ENCODE results near the gene KLK7.

Gene KLK7

GRCh38 chr19:51020988-51021651, 37.4 kb upstream of the KLK7 start:
- H3K9me3 ChIP-seq (ENCODE audit: low read length): no peaks in the 10 kb centered on the region
- no peaks in the 10 kb centered on the region for H3K36me3 ChIP-seq (ENCODE audit: insufficient read depth, low read length)
- H3K27me3 ChIP-seq (ENCODE audit: insufficient read depth, low read length): peaks cover 61% of the 10 kb centered on the region
- H2AFZ ChIP-seq (ENCODE audit: low read depth, low read length): no peak overlapping the region
- no peaks in the 10 kb centered on the region for H3K4me1 ChIP-seq (ENCODE audit: insufficient read depth, low read length)
- no peak overlapping the region for H3K4me3 ChIP-seq (ENCODE audit: low read length)

DNA sequence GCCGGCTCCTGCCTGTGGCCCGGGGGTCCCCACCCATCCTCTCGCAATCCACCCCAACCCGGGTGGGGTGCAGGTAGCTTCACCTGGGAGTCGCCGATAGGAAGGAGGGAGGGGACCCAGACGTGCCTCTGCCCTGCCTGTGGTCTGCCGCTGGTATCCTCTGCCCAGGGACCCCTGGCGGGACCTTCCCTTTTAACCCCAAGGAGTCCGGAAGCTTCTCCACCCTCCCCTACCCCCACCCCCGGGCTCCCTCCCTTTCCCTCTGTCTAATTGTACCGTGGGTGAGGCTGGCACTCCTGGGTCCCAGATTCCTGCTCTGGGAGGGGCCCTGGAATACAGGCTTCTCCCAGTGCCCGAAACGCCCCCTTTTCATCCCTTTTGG, 35.8 kb upstream of the KLK7 start, which contains the start of gene KLK10:
Gene KLK10, minus strand, starts transcription at position 166 of the 382 bp plus-strand sequence. CDS start 579 bp downstream, outside the sequence.
- H3K36me3 ChIP-seq (ENCODE audit: insufficient read depth, low read length): no peaks in the 10 kb centered on the region
- H3K9me3 ChIP-seq (ENCODE audit: low read length): no peaks in the 10 kb centered on the region
- no peaks in the 10 kb centered on the region for H3K4me1 ChIP-seq (ENCODE audit: insufficient read depth, low read length)
- no peak within 1 kb of the TSS for H3K4me3 ChIP-seq (ENCODE audit: low read length)
- no peak within 1 kb of the TSS for H2AFZ ChIP-seq (ENCODE audit: low read depth, low read length)
- peaks cover 66% of the 10 kb centered on the region for H3K27me3 ChIP-seq (ENCODE audit: insufficient read depth, low read length)

DNA sequence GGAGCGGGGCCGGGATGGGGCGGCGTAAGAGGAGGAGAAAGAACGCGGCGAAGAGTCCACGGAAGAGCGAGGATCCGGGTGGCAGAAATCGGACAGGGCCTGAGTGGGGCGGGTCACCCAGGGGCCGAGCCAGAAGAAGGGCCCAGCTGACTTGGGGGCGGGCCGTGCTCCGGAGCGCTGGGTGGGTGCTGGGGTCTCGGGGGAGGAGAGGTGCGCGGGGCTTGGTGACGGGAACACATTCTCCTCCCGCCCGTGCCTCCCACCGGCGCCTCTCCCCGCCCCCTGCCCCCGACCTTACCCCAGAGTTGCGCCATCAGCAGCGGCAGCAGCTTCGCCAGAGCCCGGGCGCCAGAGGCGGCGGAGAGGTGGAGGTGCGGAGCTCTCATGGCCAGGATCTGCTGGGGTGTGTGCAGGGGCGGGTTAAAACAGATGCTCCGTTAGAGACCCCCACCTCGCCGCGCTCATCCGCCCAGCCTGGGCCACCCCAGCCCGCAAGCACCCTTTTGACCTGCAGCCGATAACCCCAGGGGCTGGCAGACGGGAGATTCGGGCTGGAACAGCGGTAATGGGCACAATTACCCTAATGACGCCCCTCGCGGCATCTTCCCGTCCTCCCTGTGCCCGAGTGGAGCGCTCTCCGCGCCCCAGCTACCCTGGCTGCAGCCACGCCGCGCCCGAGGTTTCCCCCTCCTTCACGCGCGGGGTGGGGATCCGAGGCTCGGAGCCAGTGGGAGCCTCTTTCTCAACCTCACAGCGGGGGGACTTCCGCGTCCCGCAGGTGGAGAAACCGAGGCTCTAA, 35.2 kb upstream of the KLK7 start:
- Histone ChIP-seq H3K9me3 (ENCODE audit: low read length) (no peaks in the 10 kb centered on the region), H3K27me3 (ENCODE audit: insufficient read depth, low read length) (peaks cover 64% of the 10 kb centered on the region), H3K36me3 (ENCODE audit: insufficient read depth, low read length) (no peaks in the 10 kb centered on the region), H3K4me1 (ENCODE audit: insufficient read depth, low read length) (no peaks in the 10 kb centered on the region), H3K4me3 (ENCODE audit: low read length) (no peak overlapping the region), H2AFZ (ENCODE audit: low read depth, low read length) (no peak overlapping the region)

DNA sequence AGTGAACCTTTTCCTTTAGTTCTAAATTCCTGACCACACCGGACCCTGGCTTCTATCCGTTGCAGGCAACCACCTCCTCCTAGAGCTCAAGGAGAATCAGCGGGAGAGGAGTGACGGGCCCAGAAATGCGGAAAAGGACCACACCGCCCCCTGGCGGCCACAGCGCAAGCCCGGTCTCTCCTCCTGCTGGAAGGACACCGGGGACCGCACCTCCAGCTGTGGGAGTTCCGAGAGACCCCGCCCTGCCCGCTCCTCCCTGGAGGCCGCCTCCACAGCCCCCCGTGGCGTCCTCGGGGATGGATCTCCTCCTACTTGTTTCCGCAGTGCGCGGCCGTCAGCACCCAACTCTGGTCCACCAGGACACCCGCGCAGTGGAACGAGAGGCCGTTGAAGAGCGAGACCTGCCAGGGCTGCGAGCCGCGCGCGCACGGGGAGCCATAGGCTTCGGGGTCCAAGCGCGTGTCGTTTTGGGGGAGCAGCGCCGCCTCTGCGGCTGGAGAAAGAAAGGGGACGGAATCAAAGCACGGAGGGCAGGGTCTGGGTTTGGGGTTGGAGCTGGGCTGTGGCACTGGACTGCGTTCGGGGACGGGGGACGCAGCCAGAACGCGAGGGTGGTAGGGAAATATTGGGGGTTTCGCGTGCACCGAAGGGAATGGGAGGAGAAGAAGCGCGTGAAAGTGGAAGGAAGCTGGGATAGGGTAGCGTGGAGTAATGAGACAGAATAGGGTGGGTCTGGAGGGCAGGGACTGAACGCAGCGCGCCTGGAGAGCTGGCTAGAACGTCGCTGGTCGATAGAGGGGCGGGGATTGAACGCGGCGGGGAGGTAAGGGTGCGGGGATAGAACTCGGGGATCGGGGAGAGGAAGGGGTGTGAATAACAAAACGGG, 33.3 kb upstream of the KLK7 start:
- peaks cover 47% of the 10 kb centered on the region for H3K27me3 ChIP-seq (ENCODE audit: insufficient read depth, low read length)
- H3K4me1 ChIP-seq (ENCODE audit: insufficient read depth, low read length): no peaks in the 10 kb centered on the region
- no peak overlapping the region for H3K4me3 ChIP-seq (ENCODE audit: low read length)
- no peaks in the 10 kb centered on the region for H3K9me3 ChIP-seq (ENCODE audit: low read length)
- no peaks in the 10 kb centered on the region for H3K36me3 ChIP-seq (ENCODE audit: insufficient read depth, low read length)
- H2AFZ ChIP-seq (ENCODE audit: low read depth, low read length): no peak overlapping the region

GRCh38 chr19:51015691-51016267, 32.1 kb upstream of the KLK7 start:
- H3K36me3 ChIP-seq (ENCODE audit: insufficient read depth, low read length): no peaks in the 10 kb centered on the region
- no peak overlapping the region for H3K4me3 ChIP-seq (ENCODE audit: low read length)
- H3K27me3 ChIP-seq (ENCODE audit: insufficient read depth, low read length): peaks cover 45% of the 10 kb centered on the region
- no peak overlapping the region for H2AFZ ChIP-seq (ENCODE audit: low read depth, low read length)
- no peaks in the 10 kb centered on the region for H3K9me3 ChIP-seq (ENCODE audit: low read length)
- H3K4me1 ChIP-seq (ENCODE audit: insufficient read depth, low read length): no peaks in the 10 kb centered on the region

GRCh38 chr19:51014242-51014641, 30.5 kb upstream of the KLK7 start:
- Histone ChIP-seq H2AFZ (ENCODE audit: low read depth, low read length) (no peak overlapping the region), H3K36me3 (ENCODE audit: insufficient read depth, low read length) (no peaks in the 10 kb centered on the region), H3K4me3 (ENCODE audit: low read length) (no peak overlapping the region), H3K4me1 (ENCODE audit: insufficient read depth, low read length) (no peaks in the 10 kb centered on the region), H3K27me3 (ENCODE audit: insufficient read depth, low read length) (peaks cover 37% of the 10 kb centered on the region), H3K9me3 (ENCODE audit: low read length) (no peaks in the 10 kb centered on the region)

GRCh38 chr19:51012661-51013190, 29.0 kb upstream of the KLK7 start:
- peaks cover 31% of the 10 kb centered on the region for H3K27me3 ChIP-seq (ENCODE audit: insufficient read depth, low read length)
- H2AFZ ChIP-seq (ENCODE audit: low read depth, low read length): no peak overlapping the region
- no peaks in the 10 kb centered on the region for H3K4me1 ChIP-seq (ENCODE audit: insufficient read depth, low read length)
- no peak overlapping the region for H3K4me3 ChIP-seq (ENCODE audit: low read length)
- no peaks in the 10 kb centered on the region for H3K36me3 ChIP-seq (ENCODE audit: insufficient read depth, low read length)
- no peaks in the 10 kb centered on the region for H3K9me3 ChIP-seq (ENCODE audit: low read length)

GRCh38 chr19:51010066-51010795, 26.5 kb upstream of the KLK7 start:
- Histone ChIP-seq H3K9me3 (ENCODE audit: low read length) (no peaks in the 10 kb centered on the region), H3K4me1 (ENCODE audit: insufficient read depth, low read length) (no peaks in the 10 kb centered on the region), H3K27me3 (ENCODE audit: insufficient read depth, low read length) (peaks cover 15% of the 10 kb centered on the region), H3K4me3 (ENCODE audit: low read length) (no peak overlapping the region), H3K36me3 (ENCODE audit: insufficient read depth, low read length) (no peaks in the 10 kb centered on the region), H2AFZ (ENCODE audit: low read depth, low read length) (no peak overlapping the region)

GRCh38 chr19:51009061-51009891, 25.6 kb upstream of the KLK7 start:
- Histone ChIP-seq H3K4me1 (ENCODE audit: insufficient read depth, low read length) (no peaks in the 10 kb centered on the region), H3K4me3 (ENCODE audit: low read length) (no peak overlapping the region), H2AFZ (ENCODE audit: low read depth, low read length) (no peak overlapping the region), H3K9me3 (ENCODE audit: low read length) (no peaks in the 10 kb centered on the region), H3K27me3 (ENCODE audit: insufficient read depth, low read length) (peaks cover 12% of the 10 kb centered on the region), H3K36me3 (ENCODE audit: insufficient read depth, low read length) (no peaks in the 10 kb centered on the region)

DNA sequence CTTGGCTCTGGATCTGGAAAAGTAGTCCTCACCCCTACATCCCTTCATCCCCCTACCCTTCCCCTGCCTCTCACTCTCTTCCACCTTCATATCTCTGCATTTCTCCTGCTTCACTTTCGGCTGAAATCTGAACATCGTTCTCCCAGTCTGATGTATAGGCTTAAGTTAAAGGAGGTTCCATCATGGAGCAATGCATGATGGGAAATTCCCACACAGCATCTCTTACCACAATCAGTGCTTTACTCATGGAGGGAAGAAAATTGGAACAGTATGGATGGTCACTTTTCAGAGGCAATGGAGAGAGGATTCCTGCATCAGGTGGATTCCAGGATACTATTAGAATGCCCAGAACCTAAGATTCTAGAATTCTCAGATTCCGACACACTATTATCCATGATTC, 23.8 kb upstream of the KLK7 start:
- Histone ChIP-seq H2AFZ (ENCODE audit: low read depth, low read length) (no peak overlapping the region), H3K9me3 (ENCODE audit: low read length) (no peaks in the 10 kb centered on the region), H3K4me1 (ENCODE audit: insufficient read depth, low read length) (no peaks in the 10 kb centered on the region), H3K36me3 (ENCODE audit: insufficient read depth, low read length) (no peaks in the 10 kb centered on the region), H3K4me3 (ENCODE audit: low read length) (no peak overlapping the region), H3K27me3 (ENCODE audit: insufficient read depth, low read length) (peaks cover 12% of the 10 kb centered on the region)

DNA sequence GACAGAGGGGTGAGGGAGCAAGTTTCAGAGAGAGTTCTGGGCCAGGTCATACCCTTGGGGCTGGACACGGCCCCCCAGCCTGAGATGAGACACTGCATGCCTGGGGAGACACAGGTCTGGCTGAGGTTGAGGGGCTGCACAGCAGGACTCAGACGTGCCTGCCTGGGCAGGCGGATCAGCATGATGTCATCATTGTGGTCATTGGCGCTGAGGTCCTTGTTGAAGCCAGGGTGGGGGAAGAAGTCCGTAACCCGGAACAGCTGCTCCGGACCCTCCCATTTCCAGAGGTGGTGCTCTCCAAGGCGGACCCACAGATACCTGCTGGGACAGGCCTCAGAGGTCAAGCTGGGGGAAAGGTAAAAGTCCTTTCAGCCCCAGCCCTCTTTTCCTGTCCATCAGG, 22.7 kb upstream of the KLK7 start:
- Histone ChIP-seq H2AFZ (ENCODE audit: low read depth, low read length) (no peak overlapping the region), H3K4me1 (ENCODE audit: insufficient read depth, low read length) (no peaks in the 10 kb centered on the region), H3K4me3 (ENCODE audit: low read length) (no peak overlapping the region), H3K27me3 (ENCODE audit: insufficient read depth, low read length) (peaks cover 12% of the 10 kb centered on the region), H3K9me3 (ENCODE audit: low read length) (no peaks in the 10 kb centered on the region), H3K36me3 (ENCODE audit: insufficient read depth, low read length) (no peaks in the 10 kb centered on the region)
